ENCODE measurements around the gene ZDHHC5. TPM values are rescaled to one million over a fixed set of nuclear protein-coding genes. Genes with fewer than 3 reads are reported as not detected.
A peak's percentile ranks its signal among the peaks of the same experiment; 100 is the strongest.

Gene ZDHHC5
- total and polyA plus RNA-seq, 2 of the 13 experiments (the other 11 are each of a cell fraction or from before 2014, with no cell fraction given) = 26.6 to 34.0 TPM

DNA sequence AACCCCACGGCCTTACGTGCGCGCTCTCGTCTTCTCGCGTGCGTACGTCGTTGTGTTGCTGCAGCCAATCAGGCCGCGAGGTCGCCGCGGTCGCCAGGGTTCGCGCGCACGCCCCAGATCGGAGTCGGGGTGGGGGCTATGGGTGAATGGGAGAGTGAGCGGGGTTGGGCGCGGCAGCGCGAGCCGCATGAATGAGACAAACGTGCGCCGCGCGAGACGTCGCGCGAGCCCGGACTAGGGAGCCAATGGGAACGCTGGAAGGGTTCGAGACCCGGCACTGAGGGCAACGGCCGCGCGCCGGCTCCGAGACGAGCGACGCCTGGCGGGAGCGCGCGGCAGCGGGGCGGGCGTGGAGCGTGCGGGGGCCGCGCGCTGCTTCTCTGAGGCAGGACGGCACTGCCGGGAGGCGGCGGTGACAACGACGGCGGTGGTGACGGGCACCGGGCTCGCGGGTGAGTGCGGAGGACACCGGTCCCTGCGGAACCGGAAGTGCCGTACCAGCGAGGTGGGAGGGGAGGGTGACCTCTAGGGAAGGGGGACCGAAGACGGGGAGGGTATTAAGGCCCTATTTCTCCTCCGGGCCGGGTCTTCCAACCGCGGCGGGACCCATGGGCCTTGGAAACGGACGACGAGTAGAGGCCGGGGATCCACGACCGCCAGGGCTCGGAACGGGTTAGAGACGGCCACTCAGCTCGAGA lies at the start of gene ZDHHC5 (continued):
- TF ChIP-seq MATR3 (CRISPR knock-in tag; IDR thresholded peaks at IDR 0.05) (no peak), BHLHE40 (IDR thresholded peaks at IDR 0.05; ENCODE audit: low read length) (0 out of 2 replicates have a peak, but pooled peaks have one; percentile 13), MLLT10 (CRISPR knock-in tag; IDR thresholded peaks at IDR 0.05) (no peak), NFE2L1 (CRISPR knock-in tag; IDR thresholded peaks at IDR 0.05; ENCODE audit: borderline replicate concordance) (no peak), HMGXB3 (CRISPR knock-in tag; IDR thresholded peaks at IDR 0.05; ENCODE audit: borderline replicate concordance) (peak; percentile 40; the same call in 1 of the 2 replicates), ZNF607 (CRISPR knock-in tag; IDR thresholded peaks at IDR 0.05; ENCODE audit: borderline replicate concordance) (peak; percentile 88; the same call in 1 of the 2 replicates), ZNF704 (CRISPR knock-in tag; IDR thresholded peaks at IDR 0.05; ENCODE audit: borderline replicate concordance) (peak; percentile 91; the same call in 1 of the 2 replicates), MAZ (IDR thresholded peaks at IDR 0.05; ENCODE audit: borderline replicate concordance, low read depth, low read length) (peak; percentile 93), MAZ (CRISPR knock-in tag; IDR thresholded peaks at IDR 0.05; ENCODE audit: low read depth) (peak; percentile 75; the same call in 1 of the 2 replicates), KMT2A (CRISPR knock-in tag; IDR thresholded peaks at IDR 0.05) (no peak; the same call in 1 of the 2 replicates), CREBL2 (CRISPR knock-in tag; IDR thresholded peaks at IDR 0.05; ENCODE audit: borderline replicate concordance) (peak; percentile 61; the same call in 1 of the 2 replicates)
